ENCODE measurements around the gene CCBE1. TPM values are rescaled to one million over a fixed set of nuclear protein-coding genes. Genes with fewer than 3 reads are reported as not detected.

CCBE1 gene
- total RNA-seq, 1 experiment from 2014 or later: 1.3 TPM

DNA sequence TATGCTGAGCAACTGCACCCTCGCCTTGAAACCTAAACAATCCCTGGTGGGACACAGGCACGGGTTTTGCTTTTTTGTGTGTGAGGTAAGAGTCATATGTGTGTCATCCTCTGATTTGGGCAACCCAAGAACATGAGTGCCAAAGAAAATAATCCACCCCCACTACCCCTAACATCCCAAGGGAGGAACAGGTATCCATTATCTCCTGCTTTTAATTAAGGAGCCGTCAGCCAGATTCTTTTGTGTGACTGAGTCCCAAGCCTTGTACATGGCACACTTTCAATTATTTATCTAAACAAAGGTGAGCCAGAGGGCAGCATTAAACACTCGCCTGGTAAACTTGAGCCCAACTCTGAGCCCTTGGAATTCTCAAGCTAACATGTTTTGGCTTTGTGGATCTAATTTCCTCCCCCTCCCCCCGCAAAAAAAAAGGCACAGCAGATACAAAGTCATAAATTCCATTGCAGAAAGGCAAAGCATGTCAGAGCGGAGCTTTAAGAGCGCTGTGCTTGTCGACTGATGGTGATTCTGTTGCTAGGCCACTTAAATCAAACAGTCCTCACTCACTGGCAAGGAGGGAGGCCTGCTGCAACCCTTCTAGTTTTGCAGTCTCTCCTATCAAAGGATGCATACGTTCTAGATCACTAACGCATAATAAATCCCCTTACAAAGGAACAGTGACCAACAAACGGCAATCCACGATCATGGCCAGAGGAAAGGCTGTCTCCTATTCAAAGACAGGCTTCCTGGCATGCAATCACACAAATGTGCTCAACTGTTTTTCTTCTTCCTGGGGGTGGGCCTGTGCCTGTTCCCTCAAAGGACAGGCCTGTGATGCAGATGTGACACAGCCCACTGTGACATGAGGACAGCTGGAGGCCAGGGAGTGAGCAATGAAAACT is 194.7 kb downstream of the CCBE1 start:
- Histone ChIP-seq H3K27me3 (ENCODE audit: control insufficient read depth, insufficient read depth, low read length) (no peaks in the 10 kb centered on the region), H3K36me3 (replicated peaks; ENCODE audit: control insufficient read depth, insufficient read depth, low read length) (no peaks in the 10 kb centered on the region), H3K4me3 (ENCODE audit: insufficient read depth, low read depth, low read length) (no peak overlapping the region)
- DNase-seq: no peak

DNA sequence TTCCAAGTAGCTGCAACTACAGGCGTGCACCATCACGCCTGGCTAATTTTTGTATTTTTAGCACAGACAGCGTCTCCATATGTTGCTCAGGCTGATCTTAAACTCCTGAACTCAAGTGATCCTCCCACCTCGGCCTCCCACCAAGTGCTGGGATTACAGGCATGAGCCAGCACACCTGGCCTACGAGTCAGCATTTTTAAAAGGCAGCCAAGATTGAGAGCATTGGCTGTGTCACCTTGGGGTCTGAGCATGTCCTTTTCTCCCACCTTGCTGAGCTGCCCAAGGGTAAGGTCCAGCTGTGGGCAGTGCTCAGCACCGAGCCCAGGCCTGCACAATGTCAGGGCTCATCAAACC is 195.3 kb downstream of the CCBE1 start:
- H3K4me3 ChIP-seq (ENCODE audit: insufficient read depth, low read depth, low read length): no peak overlapping the region
- no peaks in the 10 kb centered on the region for H3K27me3 ChIP-seq (ENCODE audit: control insufficient read depth, insufficient read depth, low read length)
- no peak for DNase-seq
- no peaks in the 10 kb centered on the region for H3K36me3 ChIP-seq (replicated peaks; ENCODE audit: control insufficient read depth, insufficient read depth, low read length)

DNA sequence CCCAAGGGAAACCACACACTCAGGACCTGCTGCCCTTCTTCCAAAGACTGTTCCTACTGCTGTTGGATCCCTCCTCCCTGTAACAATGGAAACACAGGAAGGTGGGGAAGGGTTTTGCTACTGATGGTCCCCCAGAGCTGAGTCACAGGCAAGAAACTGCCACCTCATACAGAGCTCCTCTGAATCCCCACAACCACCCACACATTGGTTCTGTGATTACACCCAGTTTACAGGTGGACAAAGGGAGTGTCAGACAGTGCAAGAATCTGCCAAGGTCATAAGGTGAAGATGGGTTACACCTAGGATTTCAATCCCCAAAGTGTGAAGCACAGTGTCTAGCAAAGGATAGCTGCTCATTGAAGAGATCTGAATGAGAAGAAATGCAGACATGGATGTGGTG is 196.5 kb downstream of the CCBE1 start:
- no peaks in the 10 kb centered on the region for H3K36me3 ChIP-seq (replicated peaks; ENCODE audit: control insufficient read depth, insufficient read depth, low read length)
- no peak for DNase-seq
- H3K27me3 ChIP-seq (ENCODE audit: control insufficient read depth, insufficient read depth, low read length): no peaks in the 10 kb centered on the region
- no peak overlapping the region for H3K4me3 ChIP-seq (ENCODE audit: insufficient read depth, low read depth, low read length)

DNA sequence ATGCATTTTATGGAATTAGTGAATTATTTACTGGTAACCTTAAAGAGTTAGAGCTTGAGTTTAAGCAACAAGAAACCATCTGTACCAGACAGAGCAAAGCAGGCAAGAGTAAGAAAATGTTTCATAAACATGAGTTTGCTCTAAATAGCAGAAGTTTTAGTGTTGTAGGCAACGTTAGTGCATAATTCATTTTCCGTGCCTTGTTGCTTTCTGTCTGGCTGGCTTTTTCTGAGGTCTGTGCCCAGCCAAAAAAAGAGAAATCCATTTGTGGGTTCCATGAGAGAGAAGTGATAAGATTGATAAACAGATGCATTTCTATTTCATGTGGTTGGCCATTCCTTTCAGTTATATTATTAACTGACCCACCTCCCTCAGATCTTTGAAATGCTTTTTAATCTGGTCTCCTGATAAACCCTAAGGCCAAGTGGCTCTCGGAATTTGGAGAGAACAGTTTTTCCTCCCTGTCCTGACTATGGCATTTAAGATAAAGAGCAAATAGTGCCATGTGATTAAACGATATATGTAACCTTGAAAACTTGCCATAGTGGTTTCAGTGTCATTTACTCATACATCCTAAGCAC is 198.6 kb downstream of the CCBE1 start:
- no peak for DNase-seq
- no peaks in the 10 kb centered on the region for H3K27me3 ChIP-seq (ENCODE audit: control insufficient read depth, insufficient read depth, low read length)
- H3K36me3 ChIP-seq (replicated peaks; ENCODE audit: control insufficient read depth, insufficient read depth, low read length): no peaks in the 10 kb centered on the region
- no peak overlapping the region for H3K4me3 ChIP-seq (ENCODE audit: insufficient read depth, low read depth, low read length)

DNA sequence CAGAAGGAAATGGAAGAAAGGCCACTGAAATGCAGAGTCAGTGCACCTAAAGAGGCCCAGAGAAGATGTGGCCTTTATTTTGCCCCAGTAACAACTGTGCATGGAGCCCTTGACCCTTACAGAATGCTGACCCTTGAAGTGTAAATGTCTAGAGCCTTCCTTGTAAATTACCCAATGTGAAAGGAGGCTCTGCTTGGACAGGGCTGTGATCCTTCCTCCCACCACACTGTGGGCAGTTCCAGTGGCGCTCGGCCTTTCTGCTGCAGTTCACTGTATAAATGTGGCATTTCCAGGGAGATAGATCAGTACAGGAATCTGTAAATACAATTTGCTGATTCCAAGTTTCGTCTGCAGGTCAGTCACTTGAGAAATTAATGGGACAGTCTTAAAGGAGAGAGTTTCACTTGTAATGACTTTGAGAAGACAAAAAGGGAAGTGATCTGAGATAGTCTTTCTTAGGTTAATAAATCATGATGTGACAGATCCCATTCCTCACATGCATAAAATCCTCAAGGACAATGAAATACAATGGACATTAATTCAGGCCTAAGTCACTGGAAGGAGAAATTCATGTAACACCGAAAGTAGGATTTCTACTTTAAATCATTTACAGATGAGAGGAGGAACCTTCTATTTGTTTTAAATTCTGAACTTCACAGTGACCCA is 204.3 kb downstream of the CCBE1 start:
- H3K27me3 ChIP-seq (ENCODE audit: control insufficient read depth, insufficient read depth, low read length): no peaks in the 10 kb centered on the region
- DNase-seq: no peak
- H3K36me3 ChIP-seq (replicated peaks; ENCODE audit: control insufficient read depth, insufficient read depth, low read length): no peaks in the 10 kb centered on the region
- no peak overlapping the region for H3K4me3 ChIP-seq (ENCODE audit: insufficient read depth, low read depth, low read length)

DNA sequence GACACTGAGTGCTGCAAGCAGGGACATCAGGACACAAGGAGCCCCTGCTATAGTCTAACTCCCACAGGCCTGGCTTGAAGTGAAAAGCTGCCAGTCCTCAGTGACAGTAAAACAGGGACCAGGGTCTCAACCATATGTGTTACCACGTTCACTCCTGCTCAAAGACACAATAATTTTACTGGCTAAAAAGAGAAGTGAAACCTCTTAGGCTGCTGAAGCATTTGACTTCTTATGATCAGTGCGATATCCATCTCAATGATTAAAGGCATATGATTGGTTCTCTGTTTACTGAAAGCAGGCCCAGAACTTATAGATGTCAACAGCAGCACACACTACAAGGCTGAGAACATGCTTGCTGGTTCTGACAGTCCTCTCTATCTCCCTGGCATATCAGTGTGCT is 208.3 kb downstream of the CCBE1 start:
- H3K36me3 ChIP-seq (replicated peaks; ENCODE audit: control insufficient read depth, insufficient read depth, low read length): no peaks in the 10 kb centered on the region
- H3K27me3 ChIP-seq (ENCODE audit: control insufficient read depth, insufficient read depth, low read length): no peaks in the 10 kb centered on the region
- H3K4me3 ChIP-seq (ENCODE audit: insufficient read depth, low read depth, low read length): no peak overlapping the region
- no peak for DNase-seq

DNA sequence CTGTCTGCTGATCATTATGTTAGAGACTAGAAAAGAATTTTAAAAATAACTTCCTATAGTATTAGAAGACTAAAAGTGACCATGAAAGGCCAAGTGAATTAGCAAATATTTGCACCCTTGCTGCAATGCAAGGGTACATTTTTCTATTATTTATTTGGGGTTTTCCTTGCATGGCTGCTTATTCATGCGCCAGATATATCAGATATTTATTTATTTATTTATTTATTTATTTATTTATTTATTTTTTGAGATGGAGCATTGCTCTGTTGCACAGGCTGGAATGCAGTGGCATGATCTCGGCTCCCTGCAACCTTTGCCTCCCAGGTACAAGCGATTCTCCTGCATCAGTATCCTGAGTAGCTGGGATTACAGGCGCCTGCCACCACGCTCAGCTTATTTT is 211.8 kb downstream of the CCBE1 start:
- Histone ChIP-seq H3K36me3 (replicated peaks; ENCODE audit: control insufficient read depth, insufficient read depth, low read length) (no peaks in the 10 kb centered on the region), H3K27me3 (ENCODE audit: control insufficient read depth, insufficient read depth, low read length) (no peaks in the 10 kb centered on the region)
- DNase-seq: no peak

DNA sequence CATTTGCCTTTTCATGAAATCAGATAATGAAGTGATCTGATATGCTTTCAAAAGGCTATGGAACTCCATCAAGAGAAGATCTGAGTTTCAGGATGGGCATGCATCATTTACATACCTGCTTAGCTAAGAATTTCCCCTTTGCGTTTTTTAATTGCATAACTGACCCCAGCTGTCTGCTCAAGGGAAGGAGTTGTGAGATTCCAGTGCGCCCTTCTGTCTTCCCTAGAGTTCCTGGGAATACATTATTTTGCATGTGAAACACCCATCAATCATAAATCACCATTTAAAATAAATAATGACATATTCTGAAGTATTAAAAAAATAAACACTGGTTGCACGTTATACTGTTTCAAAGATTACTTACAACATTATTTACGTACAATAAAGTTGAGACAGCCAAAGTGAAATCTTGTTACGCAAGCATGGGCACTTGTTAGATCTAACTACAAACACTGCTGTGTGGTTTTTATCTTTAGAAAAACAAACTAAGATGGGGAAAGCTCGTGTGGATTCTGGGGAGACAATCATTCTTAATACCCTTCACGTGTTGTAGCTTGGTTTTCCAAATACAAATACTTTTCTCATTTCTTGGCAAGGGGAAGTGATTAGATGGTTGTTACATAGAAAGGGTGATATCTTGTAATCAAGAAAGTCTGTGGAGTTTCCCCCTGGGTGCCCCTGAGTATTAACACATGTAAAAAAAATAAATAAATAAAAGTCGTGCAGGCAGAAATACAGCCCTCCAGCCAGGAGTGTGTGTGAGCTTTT is 212.5 kb downstream of the CCBE1 start:
- no peaks in the 10 kb centered on the region for H3K36me3 ChIP-seq (replicated peaks; ENCODE audit: control insufficient read depth, insufficient read depth, low read length)
- no peak overlapping the region for H3K4me3 ChIP-seq (ENCODE audit: insufficient read depth, low read depth, low read length)
- no peaks in the 10 kb centered on the region for H3K27me3 ChIP-seq (ENCODE audit: control insufficient read depth, insufficient read depth, low read length)
- DNase-seq: no peak

More for the DNA sequence above, 211.8 kb downstream of the CCBE1 start:
- H3K4me3 ChIP-seq (ENCODE audit: insufficient read depth, low read depth, low read length): no peak overlapping the region

DNA sequence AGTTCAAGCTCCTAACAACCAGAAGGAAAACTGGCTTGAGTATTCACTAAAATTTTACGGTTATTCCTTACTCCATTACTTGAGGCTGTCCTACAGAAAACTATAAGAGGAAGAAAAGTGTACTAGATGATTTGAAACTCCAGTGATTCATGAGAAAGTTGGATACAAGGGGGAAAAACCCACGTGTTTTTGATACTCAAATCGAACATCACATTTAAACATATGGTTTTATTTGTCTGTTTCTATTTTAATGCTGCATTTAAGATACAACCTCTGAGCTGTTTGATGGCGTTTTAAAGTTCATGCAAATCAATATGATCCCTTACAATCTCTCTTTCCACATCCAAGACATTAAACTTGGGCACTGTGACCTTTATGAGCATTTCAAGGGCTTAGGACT is 213.1 kb downstream of the CCBE1 start:
- no peaks in the 10 kb centered on the region for H3K27me3 ChIP-seq (ENCODE audit: control insufficient read depth, insufficient read depth, low read length)
- H3K4me3 ChIP-seq (ENCODE audit: insufficient read depth, low read depth, low read length): no peak overlapping the region
- DNase-seq: no peak
- H3K36me3 ChIP-seq (replicated peaks; ENCODE audit: control insufficient read depth, insufficient read depth, low read length): no peaks in the 10 kb centered on the region

DNA sequence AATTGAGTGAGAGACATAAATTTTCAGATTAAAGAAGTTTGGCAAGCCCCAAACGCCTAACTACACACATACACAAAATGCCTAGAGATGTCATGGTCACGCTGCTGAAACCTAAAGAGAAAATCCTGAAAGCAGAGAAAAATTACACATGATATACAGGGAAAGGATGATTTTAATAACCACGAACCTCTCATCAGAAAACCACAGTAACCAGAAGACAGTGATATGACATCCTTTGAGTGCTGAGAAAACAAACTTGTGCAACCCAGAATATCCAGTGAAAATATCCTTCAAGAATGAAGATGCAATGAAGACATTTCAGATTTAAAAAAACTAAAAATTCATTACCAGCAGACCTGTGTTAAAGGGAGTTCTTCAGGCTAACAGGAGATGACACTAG is 215.8 kb downstream of the CCBE1 start:
- no peaks in the 10 kb centered on the region for H3K36me3 ChIP-seq (replicated peaks; ENCODE audit: control insufficient read depth, insufficient read depth, low read length)
- DNase-seq: no peak
- H3K27me3 ChIP-seq (ENCODE audit: control insufficient read depth, insufficient read depth, low read length): no peaks in the 10 kb centered on the region
- no peak overlapping the region for H3K4me3 ChIP-seq (ENCODE audit: insufficient read depth, low read depth, low read length)

DNA sequence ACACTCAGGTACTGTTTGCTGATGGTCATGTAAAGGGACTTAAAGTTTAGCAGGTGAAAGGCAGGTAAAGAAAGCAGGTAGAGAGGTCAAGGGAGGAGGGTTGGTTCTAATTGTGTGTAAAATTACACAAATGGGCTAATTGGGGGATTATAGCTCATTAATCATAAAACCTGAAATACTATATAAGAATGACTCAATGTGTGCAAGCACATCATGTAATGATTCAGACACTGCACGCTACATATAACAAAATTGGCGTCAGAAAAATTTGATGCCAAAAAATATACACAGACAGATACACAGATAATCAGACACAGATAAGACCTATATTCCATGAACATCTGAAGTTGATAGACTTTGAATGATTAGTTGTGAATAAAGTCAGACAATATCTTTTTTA is 217.4 kb downstream of the CCBE1 start:
- H3K27me3 ChIP-seq (ENCODE audit: control insufficient read depth, insufficient read depth, low read length): no peaks in the 10 kb centered on the region
- DNase-seq: no peak
- no peak overlapping the region for H3K4me3 ChIP-seq (ENCODE audit: insufficient read depth, low read depth, low read length)
- no peaks in the 10 kb centered on the region for H3K36me3 ChIP-seq (replicated peaks; ENCODE audit: control insufficient read depth, insufficient read depth, low read length)

DNA sequence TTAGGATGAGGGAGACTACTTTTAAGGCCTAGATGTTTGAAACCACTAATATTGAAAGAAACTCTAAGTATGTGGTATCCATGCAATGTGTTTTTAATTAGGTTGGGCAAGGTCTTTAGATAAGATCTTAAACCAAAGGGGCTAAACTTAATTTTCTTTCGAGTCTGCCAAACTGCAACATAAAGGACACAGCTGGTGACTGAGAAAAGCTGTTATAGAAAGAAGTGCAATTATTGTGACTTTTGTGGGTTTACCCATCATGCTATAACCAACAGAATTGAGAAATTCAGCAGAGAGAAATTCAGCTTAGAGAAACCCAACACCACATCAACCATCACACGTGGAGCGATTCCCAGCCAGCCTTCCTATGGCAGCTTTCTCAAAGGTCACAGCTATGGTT is 218.6 kb downstream of the CCBE1 start:
- Histone ChIP-seq H3K36me3 (replicated peaks; ENCODE audit: control insufficient read depth, insufficient read depth, low read length) (no peaks in the 10 kb centered on the region), H3K4me3 (ENCODE audit: insufficient read depth, low read depth, low read length) (no peak overlapping the region), H3K27me3 (ENCODE audit: control insufficient read depth, insufficient read depth, low read length) (no peaks in the 10 kb centered on the region)
- no peak for DNase-seq

DNA sequence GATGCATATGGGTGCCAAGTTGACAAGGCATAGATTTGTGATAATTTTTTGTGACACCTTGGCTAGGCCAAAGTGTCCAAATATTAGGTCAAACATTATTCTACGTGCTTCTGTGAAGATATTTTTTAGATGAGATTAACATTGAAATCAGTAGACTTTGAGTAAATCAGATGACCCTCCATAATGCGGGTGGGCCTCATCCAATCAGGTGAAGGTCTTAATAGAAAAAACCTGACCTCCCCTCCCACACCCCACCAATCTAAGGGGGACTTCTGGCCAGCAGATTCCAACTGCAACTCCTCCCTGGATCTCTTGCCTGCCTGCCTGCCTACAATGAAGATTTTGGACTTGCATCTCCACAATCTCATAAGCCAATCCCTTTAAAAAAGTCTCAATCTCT is 219.4 kb downstream of the CCBE1 start:
- Histone ChIP-seq H3K27me3 (ENCODE audit: control insufficient read depth, insufficient read depth, low read length) (no peaks in the 10 kb centered on the region), H3K36me3 (replicated peaks; ENCODE audit: control insufficient read depth, insufficient read depth, low read length) (no peaks in the 10 kb centered on the region), H3K4me3 (ENCODE audit: insufficient read depth, low read depth, low read length) (no peak overlapping the region)
- no peak for DNase-seq

DNA sequence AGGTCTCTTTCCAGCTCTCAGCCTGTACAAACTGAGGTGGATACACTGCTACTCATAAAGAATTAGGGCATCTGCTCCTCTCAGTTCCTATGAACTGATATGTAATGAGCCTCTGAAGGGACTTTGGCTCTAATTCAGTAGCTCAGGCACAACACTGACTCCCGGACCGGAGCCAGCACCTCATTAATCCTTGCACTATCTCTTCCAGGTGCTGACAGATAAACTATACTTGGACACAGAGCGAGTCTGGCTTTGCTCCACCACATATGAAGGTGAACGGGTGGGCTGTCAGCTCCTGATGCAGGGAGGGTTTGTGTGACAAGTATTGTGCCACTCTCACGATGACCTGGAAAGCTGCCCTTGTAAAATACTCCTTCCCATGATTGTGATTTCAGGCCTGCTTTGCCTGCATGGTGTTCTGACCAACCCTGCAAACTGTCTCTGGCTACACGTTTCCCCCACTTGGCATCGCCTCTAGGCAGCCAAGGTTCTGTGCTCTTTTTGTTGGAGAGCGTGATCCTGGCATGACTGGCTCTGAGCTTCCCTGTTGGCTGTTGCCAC is 226.6 kb downstream of the CCBE1 start:
- H3K27me3 ChIP-seq (ENCODE audit: control insufficient read depth, insufficient read depth, low read length): no peaks in the 10 kb centered on the region
- no peak overlapping the region for H3K4me3 ChIP-seq (ENCODE audit: insufficient read depth, low read depth, low read length)
- no peaks in the 10 kb centered on the region for H3K36me3 ChIP-seq (replicated peaks; ENCODE audit: control insufficient read depth, insufficient read depth, low read length)
- no peak for DNase-seq
